IMR-90 (cell line): Measurements from ENCODE around the gene MFSD2B. TPM values are rescaled to one million over a fixed set of nuclear protein-coding genes. Genes with fewer than 3 reads are reported as not detected.

Source experiments
- ATAC-seq: fragments of 200-7000 bp; cut with Tn5 transposase; 2 replicates; pipeline ENCODE4 v1.9.1; 2020; ENCODE audit warnings: low read depth, mild to moderate bottlenecking, moderate library complexity
- BruUV-seq: library from RNA; stranded (reverse); fragments of 400-500 nt; replicated peaks from 2 replicates; lab custom pipeline; 2021; lab: Mats Ljungman, UMichigan
- CTCF ChIA-PET: fragments of 300-600 bp; formaldehyde crosslinking; extraction: SDS; loops from one replicate; lab custom pipeline; 2021; ENCODE audit warnings: antibody characterized with exemption; lab: Yijun Ruan, JAX
- POLR2A ChIA-PET: fragments of 300-600 bp; sonication (Branson Sonifier 250); formaldehyde crosslinking; loops from one replicate; lab custom pipeline; 2022; ENCODE audit warnings: antibody characterized with exemption; ENCODE audit not compliant: unreplicated experiment; lab: Charles Lee
- DNase-seq: peaks from one replicate; pipeline ENCODE4 v3.0.0; 2013
- H2AFZ ChIP-seq: replicated peaks from 2 replicates; pipeline ENCODE3; 2013; ENCODE audit warnings: low read length, mild to moderate bottlenecking; ENCODE audit not compliant: poor library complexity
- H2AK5ac ChIP-seq: 2 replicates; pipeline ENCODE4 v1.6.1; 2013; ENCODE audit warnings: low read depth, low read length, inconsistent platforms
- H2AK9ac ChIP-seq: replicated peaks from 2 replicates; pipeline ENCODE3; 2013; ENCODE audit warnings: mild to moderate bottlenecking, low read depth, low read length, moderate library complexity; ENCODE audit not compliant: poor library complexity
- H2BK120ac ChIP-seq: 2 replicates; pipeline ENCODE4 v1.6.1; 2013; ENCODE audit warnings: low read depth, low read length, inconsistent platforms
- H2BK15ac ChIP-seq: 3 replicates; pipeline ENCODE4 v1.6.1; 2013; ENCODE audit warnings: low read depth, low read length, inconsistent platforms
- H2BK20ac ChIP-seq: 2 replicates; pipeline ENCODE4 v1.6.1; 2013; ENCODE audit warnings: low read depth, mild to moderate bottlenecking, inconsistent platforms, low read length, moderate library complexity
- H2BK5ac ChIP-seq: 2 replicates; pipeline ENCODE4 v1.6.1; 2013; ENCODE audit warnings: mild to moderate bottlenecking, low read depth, low read length, inconsistent platforms; ENCODE audit not compliant: poor library complexity, severe bottlenecking
- H3K14ac ChIP-seq: replicated peaks from 2 replicates; pipeline ENCODE4 v1.6.1; 2013; ENCODE audit warnings: low read depth, low read length, inconsistent platforms
- H3K18ac ChIP-seq: 2 replicates; pipeline ENCODE4 v1.6.1; 2013; ENCODE audit warnings: low read depth, low read length, control low read depth
- H3K23ac ChIP-seq: 2 replicates; pipeline ENCODE4 v1.6.1; 2013; ENCODE audit warnings: low read depth, low read length, inconsistent platforms
- H3K27ac ChIP-seq: 2 replicates; pipeline ENCODE4 v1.5.1; 2013; ENCODE audit warnings: mild to moderate bottlenecking, control low read depth, low read length; ENCODE audit not compliant: insufficient read depth
- H3K27me3 ChIP-seq: 2 replicates; pipeline ENCODE4 v1.6.1; 2013; ENCODE audit warnings: low read length; ENCODE audit not compliant: control insufficient read depth, insufficient read depth
- H3K36me3 ChIP-seq: 2 replicates; pipeline ENCODE4 v1.6.1; 2013; ENCODE audit warnings: low read length, mixed read lengths; ENCODE audit not compliant: control insufficient read depth, insufficient read depth
- H3K4ac ChIP-seq: 2 replicates; pipeline ENCODE4 v1.6.1; 2013; ENCODE audit warnings: low read depth, low read length, inconsistent platforms
- H3K4me1 ChIP-seq: 2 replicates; pipeline ENCODE4 v1.6.1; 2013; ENCODE audit warnings: low read length, mixed read lengths; ENCODE audit not compliant: control insufficient read depth, insufficient read depth
- H3K4me2 ChIP-seq: 2 replicates; pipeline ENCODE4 v1.6.1; 2013; ENCODE audit warnings: low read depth, mild to moderate bottlenecking, control low read depth, low read length, moderate library complexity
- H3K4me3 ChIP-seq: 2 replicates; pipeline ENCODE4 v1.5.1; 2013; ENCODE audit warnings: low read depth, mild to moderate bottlenecking, control low read depth, low read length, moderate library complexity; ENCODE audit not compliant: insufficient read depth
- H3K56ac ChIP-seq: 2 replicates; pipeline ENCODE4 v1.6.1; 2013; ENCODE audit warnings: low read length, inconsistent platforms; ENCODE audit not compliant: insufficient read depth; ENCODE audit errors: extremely low read depth
- H3K79me1 ChIP-seq, 2 experiments: 2 replicates each; pipeline ENCODE4 v1.6.1; 2013; ENCODE audit warnings: low read length in 2 of 2, inconsistent platforms in 1 of 2, low read depth in 1 of 2
- H3K9ac ChIP-seq: 2 replicates; pipeline ENCODE4 v1.6.1; 2013; ENCODE audit warnings: low read depth, low read length, control low read depth
- H3K9me1 ChIP-seq: 2 replicates; pipeline ENCODE4 v1.6.1; 2013; ENCODE audit warnings: low read length, inconsistent platforms; ENCODE audit not compliant: insufficient read depth
- H3K9me3 ChIP-seq: 2 replicates; pipeline ENCODE4 v1.6.1; 2013; ENCODE audit warnings: low read length; ENCODE audit not compliant: control insufficient read depth, insufficient read depth
- H4K20me1 ChIP-seq: 2 replicates; pipeline ENCODE4 v1.6.1; 2013; ENCODE audit warnings: low read length, inconsistent platforms; ENCODE audit not compliant: insufficient read depth
- H4K5ac ChIP-seq: 2 replicates; pipeline ENCODE4 v1.6.1; 2013; ENCODE audit warnings: mild to moderate bottlenecking, low read depth, low read length, control low read depth
- H4K8ac ChIP-seq, 2 experiments: 2 replicates each; pipeline ENCODE4 v1.6.1; 2013; ENCODE audit warnings: low read depth in 2 of 2, low read length in 2 of 2, control low read depth in 1 of 2, inconsistent platforms in 1 of 2
- H4K91ac ChIP-seq: 2 replicates; pipeline ENCODE4 v1.6.1; 2013; ENCODE audit warnings: low read depth, low read length, inconsistent platforms; ENCODE audit not compliant: insufficient read depth
- BHLHE40 ChIP-seq: fragments of 150-350 bp; IDR thresholded peaks from 2 replicates; pipeline ENCODE4 v1.6.1; 2016; ENCODE audit warnings: mild to moderate bottlenecking, low read depth, low read length
- CEBPB ChIP-seq: IDR thresholded peaks from 2 replicates; pipeline ENCODE4 v1.6.1; 2012; ENCODE audit warnings: low read depth, low read length, improper control_type of control experiment
- CHD1 ChIP-seq: IDR thresholded peaks from 2 replicates; pipeline ENCODE4 v1.6.1; 2012; ENCODE audit warnings: low read depth, low read length, improper control_type of control experiment
- FOS ChIP-seq: fragments of 150-350 bp; IDR thresholded peaks from 2 replicates; pipeline ENCODE4 v1.6.1; 2016; ENCODE audit warnings: low read depth, low read length
- MAFK ChIP-seq: IDR thresholded peaks from 2 replicates; pipeline ENCODE4 v1.6.1; 2012; ENCODE audit warnings: low read depth, low read length, improper control_type of control experiment
- MAZ ChIP-seq: IDR thresholded peaks from 2 replicates; pipeline ENCODE4 v1.6.1; 2012; ENCODE audit warnings: low read depth, mild to moderate bottlenecking, low read length, improper control_type of control experiment, moderate library complexity, borderline replicate concordance
- MXI1 ChIP-seq: IDR thresholded peaks from 2 replicates; pipeline ENCODE4 v1.6.1; 2012; ENCODE audit warnings: low read depth, mild to moderate bottlenecking, low read length, moderate library complexity, borderline replicate concordance
- NFE2L2 ChIP-seq: fragments of 150-350 bp; IDR thresholded peaks from 2 replicates; pipeline ENCODE4 v1.6.1; 2016; ENCODE audit warnings: low read depth, mild to moderate bottlenecking, low read length
- POLR2A ChIP-seq: IDR thresholded peaks from 2 replicates; pipeline ENCODE4 v1.6.1; 2012; ENCODE audit warnings: mild to moderate bottlenecking, low read depth, low read length
- RAD21 ChIP-seq: IDR thresholded peaks from 2 replicates; pipeline ENCODE4 v1.6.1; 2012; ENCODE audit warnings: low read length, improper control_type of control experiment
- RCOR1 ChIP-seq: IDR thresholded peaks from 2 replicates; pipeline ENCODE4 v1.6.1; 2012; ENCODE audit warnings: mild to moderate bottlenecking, low read length, improper control_type of control experiment; ENCODE audit not compliant: insufficient replicate concordance
- RFX5 ChIP-seq: IDR thresholded peaks from 2 replicates; pipeline ENCODE4 v1.8.0; 2012; ENCODE audit warnings: low read depth, mild to moderate bottlenecking, low read length, moderate library complexity
- SMC3 ChIP-seq: fragments of 150-350 bp; IDR thresholded peaks from 2 replicates; pipeline ENCODE4 v1.6.1; 2016; ENCODE audit warnings: low read depth, mild to moderate bottlenecking, antibody characterized with exemption, low read length, moderate library complexity
- WGBS, 2 experiments: methylation state at CpG; one replicate each; pipeline versions ENCODE4 v1.1.5 to v1.1.7; 2013; ENCODE audit warnings: missing lambda C conversion rate in 2 of 2; ENCODE audit not compliant: insufficient read length in 1 of 2; ENCODE audit errors: extremely low coverage in 2 of 2; 5-methylcytosine and 5-hydroxymethylcytosine counted together
- dilution Hi-C: fragments of 300-500 bp; cut with HindIII; formaldehyde crosslinking; loops from one replicate; pipeline ENCODE4 v1.14.3; 2018; ENCODE audit warnings: low sequenced_read_pairs; ENCODE audit not compliant: unreplicated experiment
- in situ Hi-C: fragments of 300-500 bp; cut with MboI; formaldehyde crosslinking; loops from 3 replicates; pipeline ENCODE4 v1.14.3; 2019; ENCODE audit warnings: low sequenced_read_pairs, inconsistent platforms, mixed read lengths
- intact Hi-C: fragments of 100-400 bp; cut with micrococcal nuclease; formaldehyde crosslinking; loops from 2 replicates; pipeline ENCODE4 v1.10.0; 2022
- polyA plus RNA-seq, 3 experiments: library from polyadenylated mRNA; depleted of rRNA; stranded (reverse); fragments of >200 nt; gene quantifications; 2 replicates each; pipeline ENCODE4 v1.2.3, GENCODE V29; 2012; ENCODE audit warnings: low replicate concordance in 1 of 3
- total RNA-seq: library from RNA; depleted of rRNA; stranded (reverse); fragments of >200 nt; gene quantifications from 2 replicates; pipeline ENCODE4 v1.2.3, GENCODE V29; 2012
- TF ChIP-seq, protein P1 (sequence below): fragments of 150-350 bp; IDR thresholded peaks from 2 replicates; pipeline ENCODE4 v1.6.1; 2016; ENCODE audit warnings: low read depth, mild to moderate bottlenecking, low read length, moderate library complexity, borderline replicate concordance
- TF ChIP-seq, protein P2 (sequence below): conservative IDR thresholded peaks from 2 replicates; pipeline ENCODE4 v1.5.1; 2012; ENCODE audit warnings: mild to moderate bottlenecking, low read depth, low read length, improper control_type of control experiment

The MFSD2B gene
- total and polyA plus RNA-seq, 2 of the 4 experiments (the other 2 are of a cell fraction) = 0.05 TPM; not detected in 1

DNA sequence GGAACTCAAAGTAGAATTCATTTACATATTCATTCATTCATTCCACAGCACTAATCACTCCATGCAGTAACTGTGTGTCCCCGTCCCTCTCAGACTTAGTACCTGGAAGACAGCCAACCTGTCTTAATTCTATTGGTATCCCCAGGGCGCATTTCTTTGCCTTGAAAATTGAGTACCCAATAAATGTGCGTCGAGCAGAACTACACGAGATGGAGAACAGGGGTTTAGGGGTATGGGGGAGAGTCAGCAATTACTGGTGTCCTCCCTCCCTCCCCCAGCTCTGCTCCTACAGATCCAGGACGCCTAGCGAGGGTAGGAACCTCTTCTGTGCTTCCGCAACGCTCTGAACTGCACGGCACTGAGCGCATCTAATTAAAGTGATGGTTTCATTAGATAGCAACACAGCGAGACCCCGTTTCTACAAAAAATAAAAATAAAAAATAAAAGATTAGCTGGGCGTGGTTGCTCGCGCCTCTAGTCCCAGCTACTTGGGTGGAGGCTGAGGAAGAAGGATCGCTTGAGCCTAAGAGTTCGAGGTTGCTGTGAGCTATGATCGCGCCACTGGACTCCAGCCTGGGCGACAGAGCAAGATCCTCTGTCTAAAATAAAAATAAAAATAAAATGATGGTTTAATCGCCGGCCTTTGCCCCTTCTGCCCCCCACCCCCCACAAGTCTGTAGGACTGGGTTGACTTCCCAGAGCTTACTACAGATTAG is 39.0 kb downstream of the MFSD2B start:
- Histone ChIP-seq H4K20me1 (no peaks in the 10 kb centered on the region), H3K56ac (no peak overlapping the region), H2BK5ac (no peak overlapping the region), H3K4ac (peak overlapping the region; percentile 56), H2AFZ (peak overlapping the region; percentile 95), H3K18ac (peak overlapping the region; percentile 54; the same call in 1 of the 2 replicates), H3K23ac (peak overlapping the region; percentile 29), H3K9ac (peak overlapping the region; percentile 53; the same call in 1 of the 2 replicates), H3K36me3 (no peaks in the 10 kb centered on the region), H3K27me3 (no peaks in the 10 kb centered on the region), H4K5ac (peak overlapping the region; percentile 57; the same call in 1 of the 2 replicates), H3K14ac (peak overlapping the region; percentile 52; the same call in 1 of the 2 replicates), H2AK5ac (peak overlapping the region; percentile 69), H3K4me2 (peak overlapping the region; percentile 99), H3K9me1 (peaks cover 8% of the 10 kb centered on the region), H3K9me3 (no peaks in the 10 kb centered on the region), H3K4me3 (peak overlapping the region; percentile 84), H4K8ac (peak overlapping the region; percentile 72 to 92; a peak in 3 of 4 replicates), H3K4me1 (no peaks in the 10 kb centered on the region), H3K27ac (no peak overlapping the region), H2BK15ac (no peak overlapping the region), H2BK20ac (no peak overlapping the region), H2BK120ac (no peak overlapping the region), H2AK9ac (peak overlapping the region; percentile 74), H3K79me1 (peaks cover 8 to 16% of the 10 kb centered on the region in 2 experiments; a peak in 3 of 4 replicates), H4K91ac (0 out of 2 replicates have a peak overlapping the region, but pooled peaks have one; percentile 34)
- no peak for DNase-seq
- intact Hi-C loops (loop anchor here (10.0 kb wide), 1 partner anchor 104 kb away; the partner anchor contains the start of gene UBXN2A), in situ Hi-C loops (no loop called here), dilution Hi-C loops (no loop called here)
- ChIA-PET POLR2A (no interaction called here), CTCF (interaction anchor here (0.6 kb wide), 2 partner anchors 70 to 1216 kb away, joined by 3 read pairs; no protein-coding TSS in a partner anchor)
- BruUV-seq = no TSS peak
- no peak for ATAC-seq
- WGBS, 2 experiments = no CpG with 5 or more reads among the region's 23 CpGs
- no peak for TF ChIP-seq SMC3
- TF ChIP-seq RCOR1 = no peak
- TF ChIP-seq FOS = no peak
- no peak for TF ChIP-seq MAFK
- no peak for TF ChIP-seq MAZ
- no peak for TF ChIP-seq RFX5
- TF ChIP-seq, protein P1, sequence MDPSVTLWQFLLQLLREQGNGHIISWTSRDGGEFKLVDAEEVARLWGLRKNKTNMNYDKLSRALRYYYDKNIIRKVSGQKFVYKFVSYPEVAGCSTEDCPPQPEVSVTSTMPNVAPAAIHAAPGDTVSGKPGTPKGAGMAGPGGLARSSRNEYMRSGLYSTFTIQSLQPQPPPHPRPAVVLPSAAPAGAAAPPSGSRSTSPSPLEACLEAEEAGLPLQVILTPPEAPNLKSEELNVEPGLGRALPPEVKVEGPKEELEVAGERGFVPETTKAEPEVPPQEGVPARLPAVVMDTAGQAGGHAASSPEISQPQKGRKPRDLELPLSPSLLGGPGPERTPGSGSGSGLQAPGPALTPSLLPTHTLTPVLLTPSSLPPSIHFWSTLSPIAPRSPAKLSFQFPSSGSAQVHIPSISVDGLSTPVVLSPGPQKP = no peak
- TF ChIP-seq NFE2L2 = no peak
- TF ChIP-seq CEBPB = no peak
- no peak for TF ChIP-seq POLR2A
- TF ChIP-seq BHLHE40 = no peak
- TF ChIP-seq, protein P2, sequence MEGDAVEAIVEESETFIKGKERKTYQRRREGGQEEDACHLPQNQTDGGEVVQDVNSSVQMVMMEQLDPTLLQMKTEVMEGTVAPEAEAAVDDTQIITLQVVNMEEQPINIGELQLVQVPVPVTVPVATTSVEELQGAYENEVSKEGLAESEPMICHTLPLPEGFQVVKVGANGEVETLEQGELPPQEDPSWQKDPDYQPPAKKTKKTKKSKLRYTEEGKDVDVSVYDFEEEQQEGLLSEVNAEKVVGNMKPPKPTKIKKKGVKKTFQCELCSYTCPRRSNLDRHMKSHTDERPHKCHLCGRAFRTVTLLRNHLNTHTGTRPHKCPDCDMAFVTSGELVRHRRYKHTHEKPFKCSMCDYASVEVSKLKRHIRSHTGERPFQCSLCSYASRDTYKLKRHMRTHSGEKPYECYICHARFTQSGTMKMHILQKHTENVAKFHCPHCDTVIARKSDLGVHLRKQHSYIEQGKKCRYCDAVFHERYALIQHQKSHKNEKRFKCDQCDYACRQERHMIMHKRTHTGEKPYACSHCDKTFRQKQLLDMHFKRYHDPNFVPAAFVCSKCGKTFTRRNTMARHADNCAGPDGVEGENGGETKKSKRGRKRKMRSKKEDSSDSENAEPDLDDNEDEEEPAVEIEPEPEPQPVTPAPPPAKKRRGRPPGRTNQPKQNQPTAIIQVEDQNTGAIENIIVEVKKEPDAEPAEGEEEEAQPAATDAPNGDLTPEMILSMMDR = no peak
- TF ChIP-seq MXI1 = no peak
- TF ChIP-seq CHD1 = no peak
- no peak for TF ChIP-seq RAD21
